GM12891 (cell line): ENCODE data around the gene GSTM3.
"Not testable (repeated sequence)": the region's sequence is repeated elsewhere in the genome, so short reads cannot be mapped to it uniquely, and the experiment has no call there.

Experiments used
- DNase-seq: peaks from one replicate; pipeline ENCODE4 v3.0.0; 2011; ENCODE audit warnings: low spot score; ENCODE audit not compliant: insufficient read length
- FAIRE-seq: peaks from 2 replicates; lab custom pipeline; 2011; peaks lifted over from hg19 to GRCh38; lab: Jason Lieb, UNC
- PAX5 ChIP-seq: IDR thresholded peaks from 2 replicates; pipeline ENCODE4 v1.6.1; 2011; ENCODE audit warnings: low read length, moderate library complexity, mild to moderate bottlenecking; ENCODE audit not compliant: insufficient read depth, severe bottlenecking
- POLR2A ChIP-seq: IDR thresholded peaks from 2 replicates; pipeline ENCODE4 v1.6.1; 2011; ENCODE audit warnings: low read depth, low read length, control low read depth
- POLR2AphosphoS5 ChIP-seq: IDR thresholded peaks from 2 replicates; pipeline ENCODE4 v1.6.1; 2011; ENCODE audit warnings: low read depth, low read length, control low read depth
- POU2F2 ChIP-seq: IDR thresholded peaks from 2 replicates; pipeline ENCODE4 v1.6.1; 2011; ENCODE audit warnings: low read depth, mild to moderate bottlenecking, control low read depth, low read length, moderate library complexity
- SPI1 ChIP-seq: IDR thresholded peaks from 2 replicates; pipeline ENCODE4 v1.6.1; 2011; ENCODE audit warnings: low read depth, low read length, control low read depth
- TAF1 ChIP-seq: IDR thresholded peaks from 2 replicates; pipeline ENCODE4 v1.6.1; 2011; ENCODE audit warnings: low read depth, low read length, control low read depth

GSTM3 gene

DNA sequence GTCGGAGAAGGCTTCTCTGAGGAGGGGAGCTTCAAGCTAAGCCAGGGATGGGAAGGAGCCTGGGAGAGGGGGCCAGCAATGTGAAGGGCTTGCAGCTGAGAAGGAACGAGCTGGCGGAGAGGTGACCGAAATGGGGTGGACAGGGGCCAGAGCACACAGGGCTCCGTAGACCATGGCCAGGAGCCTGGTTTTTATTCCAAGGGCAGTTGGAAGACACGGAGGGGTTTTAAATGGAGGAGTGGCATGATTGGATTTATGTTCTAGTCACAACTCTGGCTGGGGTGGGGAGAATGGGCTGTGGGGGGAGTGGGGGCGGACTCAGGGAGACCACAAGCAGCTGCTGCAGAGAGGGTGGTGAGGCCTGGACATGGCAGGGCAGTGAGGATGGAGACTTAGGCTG lies 28.0 kb upstream of the GSTM3 start:
- TF ChIP-seq POU2F2 (no peak), POLR2A (no peak), PAX5 (no peak), SPI1 (no peak), POLR2AphosphoS5 (no peak), TAF1 (no peak)
- DNase-seq (no peak), FAIRE-seq (no peak)

GRCh38 chr1:109768335-109768650 lies 27.5 kb upstream of the GSTM3 start:
- FAIRE-seq: no peak
- no peak for DNase-seq
- TF ChIP-seq PAX5 (no peak), POU2F2 (no peak), POLR2A (no peak), POLR2AphosphoS5 (no peak)

DNA sequence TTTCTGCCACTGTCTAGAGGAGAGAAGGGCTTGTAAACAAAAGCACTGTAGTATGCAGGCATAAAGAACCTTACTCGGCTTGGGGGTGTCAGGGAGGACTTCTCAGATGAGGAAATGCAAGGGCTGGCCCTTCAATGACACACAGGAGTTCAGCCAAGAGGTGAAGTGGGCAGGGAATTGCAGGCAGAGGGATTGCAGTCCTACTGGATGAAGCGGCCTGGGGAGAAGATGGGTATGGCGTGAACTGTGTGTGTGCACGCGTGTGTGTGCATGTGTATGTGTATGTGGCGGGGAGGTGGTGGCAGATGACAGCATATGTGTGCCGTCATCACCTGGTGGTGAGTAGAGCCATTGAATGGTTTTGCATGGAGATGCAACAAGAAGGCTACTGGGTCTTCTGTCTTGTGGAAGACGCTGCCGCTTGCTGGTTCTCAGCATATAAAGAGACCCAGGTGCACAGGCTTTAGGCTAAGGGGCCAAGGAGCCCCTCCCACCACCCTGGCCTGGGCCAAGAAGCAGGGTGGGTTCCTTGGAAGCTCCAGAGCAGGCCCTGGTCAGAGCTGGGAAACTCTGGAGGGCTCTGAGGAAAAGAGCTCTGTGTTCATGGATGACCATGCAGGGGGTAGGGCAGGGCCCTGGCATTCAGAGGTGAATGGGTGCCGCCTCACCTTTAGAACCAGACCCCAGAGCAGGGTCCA lies 26.9 kb upstream of the GSTM3 start:
- no peak for FAIRE-seq
- TF ChIP-seq SPI1 (no peak), POU2F2 (no peak), PAX5 (no peak), TAF1 (no peak), POLR2A (no peak), POLR2AphosphoS5 (no peak)

DNA sequence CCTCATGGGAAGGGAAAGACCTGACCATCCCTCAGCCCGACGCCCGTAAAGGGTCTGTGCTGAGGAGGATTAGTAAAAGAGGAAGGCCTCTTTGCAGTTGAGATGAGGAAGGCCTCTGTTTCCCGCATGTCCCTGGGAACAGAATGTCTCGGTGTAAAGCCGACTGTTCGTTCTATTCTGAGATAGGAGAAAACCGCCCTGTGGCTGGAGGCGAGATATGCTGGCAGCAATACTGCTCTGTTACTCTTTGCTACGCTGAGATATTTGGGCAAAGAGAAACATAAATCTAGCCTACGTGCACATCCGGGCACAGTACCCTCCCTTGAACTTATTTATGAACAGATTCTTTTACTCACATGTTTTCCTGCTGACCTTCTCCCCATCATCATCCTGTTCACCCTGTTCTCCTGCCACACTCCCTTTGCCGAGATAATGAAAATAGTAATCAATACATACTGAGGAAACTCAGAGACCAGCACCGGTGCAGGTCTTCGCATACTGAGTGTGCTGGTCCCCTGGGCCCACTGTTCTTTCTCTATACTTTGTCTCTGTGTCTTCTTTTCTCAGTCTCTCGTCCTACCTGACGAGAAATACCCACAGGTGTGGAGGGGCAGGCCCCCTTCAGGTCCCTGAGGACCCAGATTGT lies 26.3 kb upstream of the GSTM3 start:
- not testable (repeated sequence) for DNase-seq, FAIRE-seq

More for the DNA sequence above, 26.9 kb upstream of the GSTM3 start:
- no peak for DNase-seq

GRCh38 chr1:109765896-109766615 lies 25.2 kb upstream of the GSTM3 start:
- DNase-seq: no peak
- FAIRE-seq: no peak

DNA sequence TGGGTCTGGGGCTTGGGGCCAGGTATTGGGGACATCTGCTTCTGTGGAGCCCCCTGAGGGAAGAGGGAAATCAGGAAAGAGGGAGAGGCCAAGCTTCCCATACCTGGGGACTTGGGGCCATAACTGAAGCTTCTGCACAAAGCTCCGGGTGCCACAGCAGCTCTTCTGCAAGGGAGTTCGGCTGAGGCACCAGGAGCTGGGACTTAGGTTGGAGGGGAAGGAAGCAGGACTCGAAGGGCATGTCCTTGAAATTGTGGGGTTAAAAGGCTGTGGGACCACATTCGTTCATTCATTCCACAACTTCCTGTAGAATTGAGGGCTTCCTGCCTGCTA lies 24.6 kb upstream of the GSTM3 start:
- FAIRE-seq: no peak
- no peak for TF ChIP-seq PAX5
- no peak for TF ChIP-seq POLR2AphosphoS5
- no peak for TF ChIP-seq TAF1
- TF ChIP-seq SPI1: no peak
- TF ChIP-seq POLR2A: no peak
- TF ChIP-seq POU2F2: no peak
- DNase-seq: no peak

More at GRCh38 chr1:109765896-109766615, 25.2 kb upstream of the GSTM3 start:
- no peak for TF ChIP-seq POLR2AphosphoS5
- TF ChIP-seq SPI1: no peak
- no peak for TF ChIP-seq POU2F2
- no peak for TF ChIP-seq PAX5
- TF ChIP-seq TAF1: no peak
- TF ChIP-seq POLR2A: no peak

DNA sequence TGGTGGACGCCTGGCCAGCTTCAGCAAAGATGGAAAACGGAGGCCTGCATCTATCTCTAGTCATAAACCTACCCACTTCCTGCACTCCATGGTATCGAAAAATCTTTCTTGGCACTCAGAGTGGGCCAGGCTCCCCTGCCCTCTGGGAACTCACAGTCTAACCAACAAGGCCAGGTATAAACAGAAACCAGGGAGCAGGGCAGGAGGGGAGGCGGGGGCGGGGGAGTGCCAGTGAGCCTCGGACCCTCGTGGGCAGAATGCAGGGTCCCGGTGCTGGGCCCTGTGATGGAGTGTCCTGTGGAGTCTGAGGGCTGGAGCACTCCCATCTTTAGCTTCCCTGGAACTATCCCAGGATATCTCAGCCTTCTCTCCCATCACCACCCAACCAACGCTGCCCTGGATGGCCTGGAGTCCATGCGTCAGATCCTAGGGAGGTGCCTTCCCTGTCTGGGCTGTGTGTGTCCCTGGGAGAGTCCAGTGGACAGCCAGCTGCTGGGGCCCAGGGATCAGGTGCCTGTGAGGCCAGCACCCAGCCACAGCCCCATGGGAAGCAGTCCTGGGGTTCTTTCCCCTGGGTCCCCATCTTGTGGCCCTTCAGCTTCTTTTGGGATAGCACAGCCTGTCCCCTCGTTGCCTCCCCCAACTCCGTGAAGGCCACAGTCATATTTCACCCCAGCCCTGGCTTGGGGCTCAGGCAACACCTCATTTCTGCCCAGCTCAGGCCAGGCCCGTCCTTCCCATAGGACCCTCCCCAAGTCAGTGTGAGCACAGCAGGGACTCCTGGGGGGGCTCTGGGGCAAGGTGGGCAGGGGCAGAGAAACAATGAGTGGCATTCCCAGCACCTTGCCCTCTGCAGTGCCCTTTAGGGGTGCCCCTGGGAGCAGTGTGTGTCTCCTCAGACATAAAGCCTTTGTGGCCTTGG lies 24.0 kb upstream of the GSTM3 start:
- no peak for TF ChIP-seq POLR2AphosphoS5
- TF ChIP-seq SPI1: no peak
- TF ChIP-seq TAF1: no peak
- TF ChIP-seq PAX5: no peak
- TF ChIP-seq POU2F2: no peak
- no peak for TF ChIP-seq POLR2A
- FAIRE-seq (no peak), DNase-seq (no peak)

- DNase-seq (no peak), FAIRE-seq (no peak)
- TF ChIP-seq POLR2A (no peak), SPI1 (no peak), PAX5 (no peak), POLR2AphosphoS5 (no peak), TAF1 (no peak), POU2F2 (no peak)
Observed at GRCh38 chr1:109763646-109764415, 23.0 kb upstream of the GSTM3 start, which contains the start of gene EPS8L3. EPS8L3 (minus strand) TSS chr1:109763923; CDS start chr1:109761749, 2,174 bp downstream.
